Adrenal gland (tissue), 5 donors: Measurements from ENCODE around the gene SPRR5.

ENCODE experiments used
- POLR2A ChIP-seq, 2 donors: fragments of 450-650 bp; IDR thresholded peaks; one replicate each; pipeline ENCODE4 v1.6.1; 2017; ENCODE audit warnings: antibody characterized with exemption in 2 of 2, mild to moderate bottlenecking in 2 of 2, moderate library complexity in 1 of 2
- TF ChIP-seq, protein P1 (sequence below), 6 experiments: fragments of 450-650 bp in 4 of 6; fragments of 200-600 bp in 2 of 6; sonication (generic) in 1 of 6; IDR thresholded peaks; 1 replicate in 5 of 6; 2 replicates in 1 of 6; pipeline versions ENCODE4 v1.5.1 to v1.8.0; 2016 to 2021; ENCODE audit warnings: antibody characterized with exemption in 6 of 6, mild to moderate bottlenecking in 2 of 6, moderate library complexity in 1 of 6
- donor health status: DM: no; HTN: no; CAD: no.

DNA sequence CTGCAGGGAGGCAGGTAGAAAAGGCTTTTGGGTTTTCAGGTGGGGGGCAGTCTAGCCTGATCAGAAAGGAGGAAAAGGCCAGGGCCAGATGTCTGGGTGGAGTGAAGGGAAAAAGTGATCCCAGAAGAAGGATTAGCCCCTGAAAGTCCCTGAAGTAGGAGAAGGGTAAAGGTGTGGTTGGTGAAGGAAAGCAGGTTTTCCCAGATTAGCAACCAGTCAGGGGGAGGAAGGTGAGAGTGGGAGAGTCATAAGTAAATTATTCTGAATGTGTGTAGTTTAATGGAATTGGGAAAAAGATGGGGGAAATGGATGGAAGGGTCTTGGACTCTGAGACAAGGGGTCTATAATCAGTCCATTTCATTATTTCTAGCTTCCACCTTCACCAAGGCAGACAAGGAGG lies 36.2 kb downstream of the SPRR5 start:
- TF ChIP-seq, protein P1, sequence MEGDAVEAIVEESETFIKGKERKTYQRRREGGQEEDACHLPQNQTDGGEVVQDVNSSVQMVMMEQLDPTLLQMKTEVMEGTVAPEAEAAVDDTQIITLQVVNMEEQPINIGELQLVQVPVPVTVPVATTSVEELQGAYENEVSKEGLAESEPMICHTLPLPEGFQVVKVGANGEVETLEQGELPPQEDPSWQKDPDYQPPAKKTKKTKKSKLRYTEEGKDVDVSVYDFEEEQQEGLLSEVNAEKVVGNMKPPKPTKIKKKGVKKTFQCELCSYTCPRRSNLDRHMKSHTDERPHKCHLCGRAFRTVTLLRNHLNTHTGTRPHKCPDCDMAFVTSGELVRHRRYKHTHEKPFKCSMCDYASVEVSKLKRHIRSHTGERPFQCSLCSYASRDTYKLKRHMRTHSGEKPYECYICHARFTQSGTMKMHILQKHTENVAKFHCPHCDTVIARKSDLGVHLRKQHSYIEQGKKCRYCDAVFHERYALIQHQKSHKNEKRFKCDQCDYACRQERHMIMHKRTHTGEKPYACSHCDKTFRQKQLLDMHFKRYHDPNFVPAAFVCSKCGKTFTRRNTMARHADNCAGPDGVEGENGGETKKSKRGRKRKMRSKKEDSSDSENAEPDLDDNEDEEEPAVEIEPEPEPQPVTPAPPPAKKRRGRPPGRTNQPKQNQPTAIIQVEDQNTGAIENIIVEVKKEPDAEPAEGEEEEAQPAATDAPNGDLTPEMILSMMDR (IDR thresholded peaks at IDR 0.05): no peak
- no peak for TF ChIP-seq POLR2A (IDR thresholded peaks at IDR 0.05)
